CD14-positive monocyte (primary cell): ENCODE data around the gene BTBD3. TPM values are rescaled to one million over a fixed set of nuclear protein-coding genes. Genes with fewer than 3 reads are reported as not detected.

Experiments used
- DNase-seq, 3 donors: peaks; one replicate each; pipeline ENCODE4 v3.0.0-alpha.2; 2011 to 2022
- H2AFZ ChIP-seq: 2 replicates; pipeline ENCODE4 v1.6.0; 2012; ENCODE audit warnings: mild to moderate bottlenecking, low read depth, low read length, inconsistent platforms; ENCODE audit not compliant: insufficient read depth, poor library complexity, severe bottlenecking
- H3K27ac ChIP-seq, 2 donors: 1 replicate in 1 of 2; 2 replicates in 1 of 2; pipeline ENCODE4 v1.5.1; 2012 to 2013; ENCODE audit warnings: low read length in 2 of 2, control low read depth in 1 of 2, inconsistent platforms in 1 of 2, low read depth in 1 of 2, mild to moderate bottlenecking in 1 of 2
- H3K27me3 ChIP-seq, 2 donors: one replicate each; pipeline versions ENCODE4 v1.6.0 to v1.6.1; 2011 to 2013; ENCODE audit warnings: low read length in 2 of 2; ENCODE audit not compliant: control insufficient read depth in 2 of 2, insufficient read depth in 2 of 2
- H3K36me3 ChIP-seq, 2 donors: replicated peaks in 1 of 2; 1 replicate in 1 of 2; 2 replicates in 1 of 2; pipeline versions ENCODE4 v1.5.1 to v1.6.1; 2012 to 2013; ENCODE audit warnings: low read length in 2 of 2, control low read depth in 1 of 2, inconsistent platforms in 1 of 2, mild to moderate bottlenecking in 1 of 2; ENCODE audit not compliant: insufficient read depth in 2 of 2, control insufficient read depth in 1 of 2
- H3K4me1 ChIP-seq, 2 donors: 1 replicate in 1 of 2; 2 replicates in 1 of 2; pipeline versions ENCODE4 v1.5.1 to v1.6.1; 2012 to 2013; ENCODE audit warnings: low read length in 2 of 2, control low read depth in 1 of 2, inconsistent platforms in 1 of 2, mild to moderate bottlenecking in 1 of 2, moderate library complexity in 1 of 2; ENCODE audit not compliant: insufficient read depth in 2 of 2, control insufficient read depth in 1 of 2
- H3K4me2 ChIP-seq: replicated peaks from 2 replicates; pipeline ENCODE3; 2012; ENCODE audit warnings: low read length, moderate library complexity, mild to moderate bottlenecking; ENCODE audit not compliant: poor library complexity, severe bottlenecking; ENCODE audit errors: extremely low read depth
- H3K4me3 ChIP-seq, 3 experiments: fragments of 200-600 bp in 1 of 3; sonication (generic) in 1 of 3; replicated peaks in 1 of 3; 1 replicate in 2 of 3; 2 replicates in 1 of 3; pipeline ENCODE4 v1.5.1; 2011 to 2013; ENCODE audit warnings: low read length in 3 of 3, mild to moderate bottlenecking in 3 of 3, control low read depth in 2 of 3, low read depth in 2 of 3, inconsistent platforms in 1 of 3, moderate library complexity in 1 of 3
- H3K79me2 ChIP-seq: 2 replicates; pipeline ENCODE4 v1.6.0; 2012; ENCODE audit warnings: mild to moderate bottlenecking, control low read depth, inconsistent platforms, low read length, moderate library complexity; ENCODE audit not compliant: insufficient read depth
- H3K9ac ChIP-seq: 2 replicates; pipeline ENCODE4 v1.6.0; 2017; ENCODE audit warnings: low read length, mild to moderate bottlenecking; ENCODE audit not compliant: insufficient read depth, poor library complexity, severe bottlenecking
- H3K9me3 ChIP-seq, 2 donors: replicated peaks in 1 of 2; 1 replicate in 1 of 2; 2 replicates in 1 of 2; pipeline versions ENCODE4 v1.5.1 to v1.6.1; 2012 to 2013; ENCODE audit warnings: low read length in 2 of 2, control low read depth in 1 of 2; ENCODE audit not compliant: control insufficient read depth in 1 of 2, insufficient read depth in 1 of 2
- H4K20me1 ChIP-seq: 2 replicates; pipeline ENCODE4 v1.6.0; 2012; ENCODE audit warnings: mild to moderate bottlenecking, low read length, control low read depth, moderate library complexity; ENCODE audit not compliant: insufficient read depth
- H3K27ac Mint-ChIP-seq, 7 donors: one replicate each; pipeline ENCODE4 v1.8.0; 2020; ENCODE audit warnings: mild to moderate bottlenecking in 7 of 7, mixed read lengths in 7 of 7, moderate library complexity in 6 of 7, inconsistent platforms in 2 of 7
- H3K27me3 Mint-ChIP-seq, 3 donors: one replicate each; pipeline ENCODE4 v1.8.0; 2021 to 2022; ENCODE audit warnings: low read depth in 3 of 3, mild to moderate bottlenecking in 3 of 3, mixed read lengths in 3 of 3, moderate library complexity in 3 of 3, inconsistent platforms in 1 of 3
- H3K36me3 Mint-ChIP-seq, 2 donors: one replicate each; pipeline ENCODE4 v1.8.0; 2020; ENCODE audit warnings: mixed read lengths in 2 of 2, inconsistent platforms in 1 of 2, mild to moderate bottlenecking in 1 of 2
- H3K4me1 Mint-ChIP-seq: one replicate; pipeline ENCODE4 v1.8.0; 2020; ENCODE audit warnings: mild to moderate bottlenecking, mixed read lengths
- H3K4me3 Mint-ChIP-seq, 2 donors: one replicate each; pipeline ENCODE4 v1.8.0; 2020; ENCODE audit warnings: mild to moderate bottlenecking in 2 of 2, mixed read lengths in 2 of 2, moderate library complexity in 1 of 2
- H3K9me3 Mint-ChIP-seq, 7 donors: one replicate each; pipeline ENCODE4 v1.8.0; 2020 to 2022; ENCODE audit warnings: mixed read lengths in 7 of 7, mild to moderate bottlenecking in 6 of 7, moderate library complexity in 6 of 7, inconsistent platforms in 2 of 7
- CTCF ChIP-seq: fragments of 200-600 bp; IDR thresholded peaks from one replicate; pipeline ENCODE4 v1.8.0; 2022; ENCODE audit warnings: antibody characterized with exemption, mild to moderate bottlenecking
- WGBS: methylation state at CpG from one replicate; pipeline ENCODE4 v1.1.5; 2013; ENCODE audit warnings: missing lambda C conversion rate; ENCODE audit not compliant: insufficient coverage; 5-methylcytosine and 5-hydroxymethylcytosine counted together
- intact Hi-C, 2 donors: fragments of 100-400 bp; cut with micrococcal nuclease; formaldehyde crosslinking; loops; one replicate each; pipeline versions ENCODE4 v1.15.0 to v1.15.1; 2023
- polyA plus RNA-seq, 3 donors: library from polyadenylated mRNA; depleted of rRNA in 1 of 3; unstranded in 2 of 3; stranded (reverse) in 1 of 3; fragments of 300-500 nt in 2 of 3; fragments of >200 nt in 1 of 3; fragmentation: Illumina TruSeq in 2 of 3; gene quantifications; 1 replicate in 2 of 3; 2 replicates in 1 of 3; pipeline ENCODE4 v1.2.3, GENCODE V29; 2012 to 2021

BTBD3 gene
- polyA plus RNA-seq, 3 donors: 4.4 to 8.5 (median 5.5) TPM

- TF ChIP-seq CTCF: no peak
- no peaks in the 10 kb centered on the region for H3K79me2 ChIP-seq
- H3K36me3 ChIP-seq: no peaks in the 10 kb centered on the region
- H3K4me2 ChIP-seq: no peak overlapping the region
- no peak for DNase-seq
- H3K9me3 ChIP-seq: no peaks in the 10 kb centered on the region
- H3K27ac ChIP-seq: no peak overlapping the region
- peaks cover 0 to 1% (median 0%) of the 10 kb centered on the region in 3 donors for H3K27me3 Mint-ChIP-seq
- peaks cover 0 to 3% (median 0%) of the 10 kb centered on the region in 7 donors for H3K9me3 Mint-ChIP-seq
- no peaks in the 10 kb centered on the region for H3K4me1 Mint-ChIP-seq
- no peaks in the 10 kb centered on the region for H3K27me3 ChIP-seq
- WGBS: 92% methylated on average over 4 of the region's 6 CpGs
- H3K4me3 Mint-ChIP-seq: no peak overlapping the region
- intact Hi-C loops: no loop called here
- H4K20me1 ChIP-seq: no peaks in the 10 kb centered on the region
- H3K36me3 Mint-ChIP-seq: no peaks in the 10 kb centered on the region
- no peak overlapping the region for H3K9ac ChIP-seq
- no peak overlapping the region for H3K4me3 ChIP-seq
- no peaks in the 10 kb centered on the region for H3K4me1 ChIP-seq
- H2AFZ ChIP-seq: no peak overlapping the region
- no peak overlapping the region for H3K27ac Mint-ChIP-seq
Measured at GRCh38 chr20:11936157-11936556, 18.5 kb downstream of the BTBD3 start.

GRCh38 chr20:11937230-11937629 is 19.5 kb downstream of the BTBD3 start:
- Mint-ChIP-seq H3K9me3 (peaks cover 0 to 3% (median 0%) of the 10 kb centered on the region in 7 donors), H3K27ac (no peak overlapping the region), H3K36me3 (no peaks in the 10 kb centered on the region), H3K27me3 (no peaks in the 10 kb centered on the region), H3K4me3 (no peak overlapping the region), H3K4me1 (no peaks in the 10 kb centered on the region)
- Histone ChIP-seq H3K36me3 (no peaks in the 10 kb centered on the region), H3K4me3 (no peak overlapping the region), H3K9ac (no peak overlapping the region), H3K79me2 (no peaks in the 10 kb centered on the region), H3K27ac (no peak overlapping the region), H4K20me1 (no peaks in the 10 kb centered on the region), H3K4me1 (no peaks in the 10 kb centered on the region), H3K27me3 (no peaks in the 10 kb centered on the region), H2AFZ (no peak overlapping the region), H3K4me2 (no peak overlapping the region), H3K9me3 (no peaks in the 10 kb centered on the region)
- TF ChIP-seq CTCF: no peak
- intact Hi-C loops: no loop called here
- no peak for DNase-seq
